Kidney (tissue), 14 donors: ENCODE results near the gene RNF126. TPM values are rescaled to one million over a fixed set of nuclear protein-coding genes. Genes with fewer than 3 reads are reported as not detected.
"Not testable (repeated sequence)": the region's sequence is repeated elsewhere in the genome, so short reads cannot be mapped to it uniquely, and the experiment has no call there.

Experiments
- DNase-seq, 5 donors: peaks; one replicate each; pipeline ENCODE4 v3.0.0-alpha.2; 2013 to 2020
- FAIRE-seq: peaks from 2 replicates; lab custom pipeline; 2012; peaks lifted over from hg19 to GRCh38; lab: Jason Lieb, UNC
- H3K27ac ChIP-seq, 2 donors: one replicate each; pipeline ENCODE4 v1.7.0; 2013; ENCODE audit warnings: low read depth in 2 of 2, low read length in 2 of 2, inconsistent platforms in 1 of 2
- H3K27me3 ChIP-seq: one replicate; pipeline ENCODE4 v1.7.1; 2013; ENCODE audit warnings: low read length, inconsistent platforms; ENCODE audit not compliant: control insufficient read depth, insufficient read depth
- H3K36me3 ChIP-seq, 3 donors: one replicate each; pipeline versions ENCODE4 v1.7.0 to v1.7.1; 2013; ENCODE audit warnings: low read length in 3 of 3, control low read depth in 1 of 3, inconsistent platforms in 1 of 3; ENCODE audit not compliant: insufficient read depth in 3 of 3, control insufficient read depth in 2 of 3
- H3K4me1 ChIP-seq, 3 donors: one replicate each; pipeline versions ENCODE4 v1.7.0 to v1.7.1; 2013; ENCODE audit warnings: low read length in 3 of 3, inconsistent platforms in 1 of 3, low read depth in 1 of 3; ENCODE audit not compliant: control insufficient read depth in 2 of 3, insufficient read depth in 2 of 3
- H3K4me3 ChIP-seq, 3 donors: one replicate each; pipeline versions ENCODE4 v1.7.0 to v1.8.1; 2013; ENCODE audit warnings: low read length in 3 of 3, control low read depth in 1 of 3, inconsistent platforms in 1 of 3
- H3K9ac ChIP-seq, 3 donors: one replicate each; pipeline versions ENCODE4 v1.7.0 to v1.7.1; 2013; ENCODE audit warnings: low read length in 3 of 3, control low read depth in 1 of 3, inconsistent platforms in 1 of 3
- H3K9me3 ChIP-seq, 3 donors: one replicate each; pipeline versions ENCODE4 v1.7.0 to v1.7.1; 2013; ENCODE audit warnings: low read length in 3 of 3, control low read depth in 1 of 3, inconsistent platforms in 1 of 3; ENCODE audit not compliant: control insufficient read depth in 2 of 3, insufficient read depth in 1 of 3
- CTCF ChIP-seq: IDR thresholded peaks from 3 replicates; pipeline ENCODE4 v1.5.1; 2012; ENCODE audit warnings: mild to moderate bottlenecking, moderate library complexity, borderline replicate concordance; ENCODE audit not compliant: insufficient read depth; ENCODE audit errors: extremely low read depth
- intact Hi-C: fragments of 100-400 bp; cut with DNase I; formaldehyde crosslinking; loops from one replicate; pipeline ENCODE4 v1.11.1; 2022
- polyA plus RNA-seq: library from polyadenylated mRNA; stranded (reverse); fragments of 350-450 nt; fragmentation: Illumina TruSeq; extraction: RNeasy Lipid Tissue Mini Kit (QIAGEN cat#74804); gene quantifications from one replicate; pipeline ENCODE4 v1.2.3, GENCODE V29; 2014; ENCODE audit warnings: low read depth, low replicate concordance; ENCODE audit not compliant: insufficient read depth
- total RNA-seq: library from RNA; stranded (reverse); fragmentation: NEBNext Ultra II Directional; extraction: Animal tissue kit (Norgen Biotek cat#: 25700); gene quantifications from one replicate; pipeline ENCODE4 v1.2.1, GENCODE V29; 2021
- donor health status: control.
- donor health status: control.
- donor health status: control.
- donor health status: control.
- donor health status: control.
- donor health status: DM: yes; HTN: yes; CAD: no.
- donor health status: Normal renal cell carcinoma (clear cell type).

RNF126 gene
- total and polyA plus RNA-seq, 2 donors from 2014 or later: 33.3 to 38.0 TPM

DNA sequence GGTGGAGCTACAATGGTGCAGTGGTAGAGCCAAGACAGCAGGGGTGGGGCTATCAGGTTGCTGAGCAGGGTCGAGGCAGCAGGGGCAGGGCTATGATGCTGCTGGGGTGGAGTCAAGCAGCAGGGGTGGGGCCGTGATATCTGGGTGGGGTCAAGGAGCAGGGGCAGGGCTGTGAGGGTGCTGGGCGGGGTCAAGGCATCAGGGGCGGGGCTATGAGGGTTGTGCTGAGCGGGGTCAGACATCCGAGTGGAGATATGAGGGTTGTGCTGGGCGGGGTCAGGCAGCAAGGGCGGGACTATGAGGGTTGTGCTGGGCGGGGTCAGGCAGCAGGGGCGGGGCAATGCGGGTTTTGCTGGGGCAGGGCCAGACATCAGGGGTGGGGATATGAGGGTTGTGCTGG is 58.7 kb downstream of the RNF126 start:
- Histone ChIP-seq H3K27me3 (no peaks in the 10 kb centered on the region), H3K9ac (no peak overlapping the region), H3K4me3 (no peak overlapping the region), H3K4me1 (no peaks in the 10 kb centered on the region), H3K9me3 (no peaks in the 10 kb centered on the region), H3K27ac (no peak overlapping the region), H3K36me3 (no peaks in the 10 kb centered on the region)
- DNase-seq (no peak), FAIRE-seq (no peak)
- intact Hi-C loops: no loop called here
- no peak for TF ChIP-seq CTCF

GRCh38 chr19:603779-604178 is 59.2 kb downstream of the RNF126 start:
- H3K4me3 ChIP-seq, DNase-seq, H3K9ac ChIP-seq, H3K36me3 ChIP-seq, H3K27ac ChIP-seq, H3K27me3 ChIP-seq, H3K9me3 ChIP-seq, H3K4me1 ChIP-seq, intact Hi-C loops, FAIRE-seq: not testable (repeated sequence)

DNA sequence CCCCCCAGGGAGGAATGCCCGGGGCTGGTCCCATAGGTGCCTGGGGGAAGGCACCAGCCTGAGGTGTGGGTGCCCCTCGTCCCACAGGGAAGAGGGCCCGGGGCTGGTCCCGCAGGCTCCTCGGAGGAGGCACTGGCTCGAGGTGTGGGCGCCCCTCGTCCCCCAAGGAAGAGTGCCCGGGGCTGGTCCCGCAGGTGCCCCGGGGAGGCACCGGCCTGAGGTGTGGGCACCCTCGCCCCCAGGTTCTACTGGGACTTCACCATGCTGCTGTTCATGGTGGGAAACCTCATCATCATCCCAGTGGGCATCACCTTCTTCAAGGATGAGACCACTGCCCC is 59.7 kb downstream of the RNF126 start:
- H3K9ac ChIP-seq, H3K36me3 ChIP-seq, H3K4me1 ChIP-seq, H3K27me3 ChIP-seq, intact Hi-C loops, H3K4me3 ChIP-seq, FAIRE-seq, H3K9me3 ChIP-seq, H3K27ac ChIP-seq, DNase-seq: not testable (repeated sequence)

- Histone ChIP-seq H3K27ac (no peak overlapping the region), H3K36me3 (no peaks in the 10 kb centered on the region), H3K27me3 (no peaks in the 10 kb centered on the region), H3K9ac (no peak overlapping the region), H3K9me3 (no peaks in the 10 kb centered on the region), H3K4me1 (no peaks in the 10 kb centered on the region), H3K4me3 (no peak overlapping the region)
- FAIRE-seq (no peak), DNase-seq (no peak)
- TF ChIP-seq CTCF: no peak
- intact Hi-C loops: no loop called here
Observed at GRCh38 chr19:602391-603301, 60.4 kb downstream of the RNF126 start.
